Left ventricle myocardium inferior (tissue), 1 donor: ENCODE data around the gene PPARGC1A. TPM values are rescaled to one million over a fixed set of nuclear protein-coding genes. Genes with fewer than 3 reads are reported as not detected.
A peak's percentile ranks its signal among the peaks of the same experiment; 100 is the strongest.

Experiments
- DNase-seq: peaks from one replicate; pipeline ENCODE4 v3.0.0-alpha.2; 2020
- H3K27ac ChIP-seq: fragments of 200-600 bp; replicated peaks from 2 replicates; pipeline ENCODE4 v1.8.0; 2021
- H3K27me3 ChIP-seq: fragments of 200-600 bp; 2 replicates; pipeline ENCODE4 v1.8.0; 2021; ENCODE audit warnings: low read depth
- H3K36me3 ChIP-seq: fragments of 200-600 bp; 2 replicates; pipeline ENCODE4 v1.8.0; 2021
- H3K4me1 ChIP-seq: fragments of 200-600 bp; 2 replicates; pipeline ENCODE4 v1.8.0; 2021
- H3K4me3 ChIP-seq: fragments of 200-600 bp; 2 replicates; pipeline ENCODE4 v1.8.0; 2021; ENCODE audit warnings: mild to moderate bottlenecking, moderate library complexity
- H3K9me3 ChIP-seq: fragments of 200-600 bp; replicated peaks from 2 replicates; pipeline ENCODE4 v1.8.0; 2021
- CTCF ChIP-seq: fragments of 200-600 bp; IDR thresholded peaks from 2 replicates; pipeline ENCODE4 v1.8.0; 2021; ENCODE audit warnings: antibody characterized with exemption, mild to moderate bottlenecking, borderline replicate concordance
- intact Hi-C: fragments of 100-400 bp; cut with micrococcal nuclease; formaldehyde crosslinking; loops from one replicate; pipeline ENCODE4 v1.11.0; 2022
- long read RNA-seq: library from polyadenylated mRNA; unstranded; transcript quantifications from one replicate; pipeline ENCODE4 v2.0.0, GENCODE V29; 2021
- total RNA-seq: library from RNA; stranded (reverse); fragmentation: NEBNext Ultra II Directional; extraction: Animal tissue kit (Norgen Biotek cat#: 25700); gene quantifications from one replicate; pipeline ENCODE4 v1.2.1, GENCODE V29; 2021
- donor health status: DM: no; HTN: yes; CAD: no; lungs with severe emphysema.

The PPARGC1A gene, protein sequence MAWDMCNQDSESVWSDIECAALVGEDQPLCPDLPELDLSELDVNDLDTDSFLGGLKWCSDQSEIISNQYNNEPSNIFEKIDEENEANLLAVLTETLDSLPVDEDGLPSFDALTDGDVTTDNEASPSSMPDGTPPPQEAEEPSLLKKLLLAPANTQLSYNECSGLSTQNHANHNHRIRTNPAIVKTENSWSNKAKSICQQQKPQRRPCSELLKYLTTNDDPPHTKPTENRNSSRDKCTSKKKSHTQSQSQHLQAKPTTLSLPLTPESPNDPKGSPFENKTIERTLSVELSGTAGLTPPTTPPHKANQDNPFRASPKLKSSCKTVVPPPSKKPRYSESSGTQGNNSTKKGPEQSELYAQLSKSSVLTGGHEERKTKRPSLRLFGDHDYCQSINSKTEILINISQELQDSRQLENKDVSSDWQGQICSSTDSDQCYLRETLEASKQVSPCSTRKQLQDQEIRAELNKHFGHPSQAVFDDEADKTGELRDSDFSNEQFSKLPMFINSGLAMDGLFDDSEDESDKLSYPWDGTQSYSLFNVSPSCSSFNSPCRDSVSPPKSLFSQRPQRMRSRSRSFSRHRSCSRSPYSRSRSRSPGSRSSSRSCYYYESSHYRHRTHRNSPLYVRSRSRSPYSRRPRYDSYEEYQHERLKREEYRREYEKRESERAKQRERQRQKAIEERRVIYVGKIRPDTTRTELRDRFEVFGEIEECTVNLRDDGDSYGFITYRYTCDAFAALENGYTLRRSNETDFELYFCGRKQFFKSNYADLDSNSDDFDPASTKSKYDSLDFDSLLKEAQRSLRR
- total RNA-seq = 108 TPM
- long read RNA-seq, full-length matches to known transcripts = 24 of 47 reads
- long read RNA-seq, partial matches to known transcripts = 4 of 47 reads
- long read RNA-seq, other reads (novel, unspliced or antisense) = 19 of 47 reads

GRCh38 chr4:23889814-23890341, at the start of gene PPARGC1A:
Gene PPARGC1A, minus strand, starts transcription at chr4:23890047. Its CDS starts 90 bp downstream, at chr4:23889957.
- no peak for TF ChIP-seq CTCF
- no peaks in the 10 kb centered on the region for H3K27me3 ChIP-seq
- DNase-seq = peak; percentile 47
- peak within 1 kb of the TSS; percentile 67 for H3K4me3 ChIP-seq
- no peaks in the 10 kb centered on the region for H3K36me3 ChIP-seq
- intact Hi-C loops = no loop called here
- no peaks in the 10 kb centered on the region for H3K9me3 ChIP-seq
- peak within 1 kb of the TSS; percentile 94 for H3K27ac ChIP-seq
- H3K4me1 ChIP-seq = peaks cover 52% of the 10 kb centered on the region

DNA sequence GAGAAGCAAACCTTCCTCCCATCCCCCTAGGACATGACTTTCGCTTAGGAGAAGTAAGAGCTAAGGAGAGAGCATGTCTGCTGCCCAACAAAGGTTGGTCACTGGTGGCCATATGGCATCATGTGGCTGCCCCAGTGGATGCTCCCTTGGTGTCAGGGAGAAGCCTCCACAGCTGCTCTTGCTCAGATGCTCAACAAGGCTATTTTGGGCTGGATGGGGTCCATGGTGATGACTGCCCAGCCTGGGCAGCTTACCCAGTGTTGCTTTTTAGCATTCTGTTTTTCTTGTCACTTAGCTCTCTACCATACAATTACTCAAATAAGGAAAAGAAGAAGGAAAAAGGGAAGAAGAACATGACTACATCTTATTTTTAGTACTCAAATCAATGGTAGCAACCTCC, 48.9 kb upstream of the PPARGC1A start:
- no peaks in the 10 kb centered on the region for H3K9me3 ChIP-seq
- H3K4me3 ChIP-seq = no peak overlapping the region
- no peaks in the 10 kb centered on the region for H3K36me3 ChIP-seq
- intact Hi-C loops = no loop called here
- no peak for DNase-seq
- no peak for TF ChIP-seq CTCF
- no peak overlapping the region for H3K27ac ChIP-seq
- peaks cover 17% of the 10 kb centered on the region for H3K4me1 ChIP-seq
- H3K27me3 ChIP-seq = no peaks in the 10 kb centered on the region

DNA sequence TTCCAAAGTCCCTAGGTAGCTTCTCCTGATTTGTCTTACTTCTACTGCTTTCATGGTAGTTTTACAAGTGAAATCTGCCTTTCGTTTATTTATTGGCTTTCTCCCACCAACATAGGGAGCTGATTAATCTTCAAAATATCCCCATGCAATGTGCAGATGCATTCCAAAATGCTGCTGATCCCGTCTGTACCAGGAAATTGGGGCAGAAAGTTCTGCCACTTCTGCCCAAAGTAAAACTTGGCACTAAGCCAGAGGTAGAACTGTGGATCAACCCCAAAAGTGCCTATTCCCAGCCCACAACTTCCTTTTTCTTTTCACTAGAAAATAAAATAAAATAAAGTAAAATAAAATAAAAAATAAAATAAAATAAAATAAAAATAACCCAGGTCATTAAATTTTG, 47.3 kb upstream of the PPARGC1A start:
- H3K4me1 ChIP-seq = peaks cover 21% of the 10 kb centered on the region
- DNase-seq = no peak
- no peaks in the 10 kb centered on the region for H3K9me3 ChIP-seq
- intact Hi-C loops = no loop called here
- H3K4me3 ChIP-seq = no peak overlapping the region
- H3K27me3 ChIP-seq = no peaks in the 10 kb centered on the region
- H3K27ac ChIP-seq = no peak overlapping the region
- no peaks in the 10 kb centered on the region for H3K36me3 ChIP-seq
- TF ChIP-seq CTCF = no peak

- H3K27me3 ChIP-seq = no peaks in the 10 kb centered on the region
- peaks cover 40% of the 10 kb centered on the region for H3K4me1 ChIP-seq
- intact Hi-C loops = no loop called here
- H3K9me3 ChIP-seq = no peaks in the 10 kb centered on the region
- H3K27ac ChIP-seq = peak overlapping the region; percentile 94
- no peak for TF ChIP-seq CTCF
- peak; percentile 70 for DNase-seq
- no peak overlapping the region for H3K4me3 ChIP-seq
- no peaks in the 10 kb centered on the region for H3K36me3 ChIP-seq
Measured at GRCh38 chr4:23934915-23935314, 45.1 kb upstream of the PPARGC1A start.

DNA sequence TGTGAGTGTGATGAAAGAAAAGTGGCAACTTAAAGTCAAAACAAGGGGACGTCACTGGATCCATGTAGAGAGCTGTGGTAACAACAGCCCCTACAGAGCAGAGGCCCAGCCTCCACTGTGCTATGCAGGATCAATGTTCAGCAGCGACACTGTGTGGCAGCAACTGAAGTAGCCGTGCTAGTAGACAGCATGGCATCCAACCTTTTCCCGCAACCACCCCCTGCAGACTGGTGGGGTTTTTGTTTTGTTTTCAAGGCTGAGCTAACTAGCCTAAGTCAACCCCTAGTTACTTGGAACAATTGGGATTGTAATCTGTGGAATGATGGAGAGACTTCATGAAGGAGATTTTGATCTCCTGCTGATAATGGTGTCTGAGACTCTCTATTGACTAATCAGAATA, 44.4 kb upstream of the PPARGC1A start:
- Histone ChIP-seq H3K36me3 (no peaks in the 10 kb centered on the region), H3K4me3 (no peak overlapping the region), H3K27me3 (no peaks in the 10 kb centered on the region), H3K27ac (peak overlapping the region; percentile 94), H3K4me1 (peaks cover 47% of the 10 kb centered on the region), H3K9me3 (no peaks in the 10 kb centered on the region)
- no peak for DNase-seq
- no peak for TF ChIP-seq CTCF
- intact Hi-C loops = no loop called here
